SK-N-SH treated with all-trans-retinoic acid at 6 μM for 48 hours (cell line): Measurements from ENCODE around the gene TMC4.

Experiments used
- ATAC-seq: fragments of 200-7000 bp; cut with Tn5 transposase; 3 replicates; pipeline ENCODE4 v1.9.1; 2020; ENCODE audit warnings: mild to moderate bottlenecking, moderate library complexity
- ARNTL ChIP-seq: fragments of 450-650 bp; formaldehyde crosslinking; IDR thresholded peaks from 2 replicates; pipeline ENCODE4 v1.5.0; 2020; ENCODE audit warnings: low read depth, mild to moderate bottlenecking, moderate library complexity, borderline replicate concordance
- BACH2 ChIP-seq: fragments of 250-450 bp; sonication (Bioruptor Pico); IDR thresholded peaks from 2 replicates; pipeline ENCODE4 v1.9.0; 2021; ENCODE audit warnings: mild to moderate bottlenecking, borderline replicate concordance
- CSDC2 ChIP-seq: fragments of 250-450 bp; sonication (Bioruptor Pico); IDR thresholded peaks from 2 replicates; pipeline ENCODE4 v1.5.0; 2020; ENCODE audit warnings: mild to moderate bottlenecking, moderate library complexity
- GLIS3 ChIP-seq: fragments of 250-450 bp; sonication (Bioruptor Pico); IDR thresholded peaks from 2 replicates; pipeline ENCODE4 v1.5.0; 2020; ENCODE audit warnings: mild to moderate bottlenecking, moderate library complexity
- ISL1 ChIP-seq: fragments of 250-450 bp; sonication (Bioruptor Pico); IDR thresholded peaks from 2 replicates; pipeline ENCODE4 v2.1.2; 2022; ENCODE audit warnings: mild to moderate bottlenecking, moderate library complexity
- OSR1 ChIP-seq: fragments of 250-450 bp; sonication (Bioruptor Pico); IDR thresholded peaks from 2 replicates; pipeline ENCODE4 v1.8.0; 2022; ENCODE audit warnings: moderate library complexity, mild to moderate bottlenecking, inconsistent platforms
- PPARA ChIP-seq: fragments of 250-450 bp; sonication (Bioruptor Pico); IDR thresholded peaks from 2 replicates; pipeline ENCODE4 v1.5.0; 2020; ENCODE audit warnings: mild to moderate bottlenecking, borderline replicate concordance
- RARB ChIP-seq: fragments of 250-450 bp; sonication (Bioruptor Pico); IDR thresholded peaks from 2 replicates; pipeline ENCODE4 v1.8.0; 2021; ENCODE audit warnings: mild to moderate bottlenecking, moderate library complexity
- SNAI2 ChIP-seq: fragments of 250-450 bp; sonication (Bioruptor Pico); IDR thresholded peaks from 2 replicates; pipeline ENCODE4 v1.5.0; 2020; ENCODE audit warnings: mild to moderate bottlenecking, moderate library complexity
- TCF4 ChIP-seq: fragments of 250-450 bp; sonication (Bioruptor Pico); IDR thresholded peaks from 2 replicates; pipeline ENCODE4 v1.8.0; 2021; ENCODE audit warnings: mild to moderate bottlenecking, moderate library complexity, borderline replicate concordance
- TOX ChIP-seq: fragments of 250-450 bp; sonication (Bioruptor Pico); IDR thresholded peaks from 2 replicates; pipeline ENCODE4 v1.8.0; 2021; ENCODE audit warnings: mild to moderate bottlenecking, moderate library complexity, borderline replicate concordance
- ZC3H10 ChIP-seq: fragments of 250-450 bp; sonication (Bioruptor Pico); IDR thresholded peaks from 2 replicates; pipeline ENCODE4 v1.5.1; 2021; ENCODE audit warnings: mild to moderate bottlenecking, moderate library complexity
- ZFP3 ChIP-seq: fragments of 250-450 bp; sonication (Bioruptor Pico); IDR thresholded peaks from 2 replicates; pipeline ENCODE4 v1.5.0; 2020; ENCODE audit warnings: mild to moderate bottlenecking, moderate library complexity
- ZFP30 ChIP-seq: fragments of 450-650 bp; formaldehyde crosslinking; IDR thresholded peaks from 2 replicates; pipeline ENCODE4 v1.5.0; 2022; ENCODE audit warnings: mild to moderate bottlenecking, moderate library complexity
- ZNF565 ChIP-seq: fragments of 450-650 bp; formaldehyde crosslinking; conservative IDR thresholded peaks from 2 replicates; pipeline ENCODE4 v1.5.0; 2020; ENCODE audit warnings: low read depth, mild to moderate bottlenecking, moderate library complexity
- ZNF70 ChIP-seq: fragments of 450-650 bp; formaldehyde crosslinking; IDR thresholded peaks from 2 replicates; pipeline ENCODE4 v1.5.0; 2020; ENCODE audit warnings: mild to moderate bottlenecking, moderate library complexity
- ZNF8 ChIP-seq: fragments of 450-650 bp; formaldehyde crosslinking; IDR thresholded peaks from 2 replicates; pipeline ENCODE4 v1.5.0; 2020; ENCODE audit warnings: mild to moderate bottlenecking, moderate library complexity
- TF ChIP-seq, protein P1 (sequence below): fragments of 250-450 bp; sonication (Bioruptor Pico); IDR thresholded peaks from 2 replicates; pipeline ENCODE4 v1.5.0; 2020; ENCODE audit warnings: mild to moderate bottlenecking, moderate library complexity
- TF ChIP-seq, protein P2 (sequence below): fragments of 250-450 bp; sonication (Bioruptor Pico); IDR thresholded peaks from 2 replicates; pipeline ENCODE4 v1.5.1; 2020; ENCODE audit warnings: low read depth, mild to moderate bottlenecking, moderate library complexity
- TF ChIP-seq, protein P3 (sequence below): fragments of 250-450 bp; sonication (Bioruptor Pico); IDR thresholded peaks from 2 replicates; pipeline ENCODE4 v1.8.0; 2020; ENCODE audit warnings: mild to moderate bottlenecking, moderate library complexity, borderline replicate concordance
- TF ChIP-seq, protein P4 (sequence below): fragments of 250-450 bp; sonication (Bioruptor Pico); IDR thresholded peaks from 2 replicates; pipeline ENCODE4 v1.8.0; 2021; ENCODE audit warnings: low read depth, mild to moderate bottlenecking, moderate library complexity, borderline replicate concordance
- TF ChIP-seq, protein P5 (sequence below): fragments of 250-450 bp; sonication (Bioruptor Pico); IDR thresholded peaks from 2 replicates; pipeline ENCODE4 v1.5.1; 2021; ENCODE audit warnings: mild to moderate bottlenecking, moderate library complexity

TMC4 gene

DNA sequence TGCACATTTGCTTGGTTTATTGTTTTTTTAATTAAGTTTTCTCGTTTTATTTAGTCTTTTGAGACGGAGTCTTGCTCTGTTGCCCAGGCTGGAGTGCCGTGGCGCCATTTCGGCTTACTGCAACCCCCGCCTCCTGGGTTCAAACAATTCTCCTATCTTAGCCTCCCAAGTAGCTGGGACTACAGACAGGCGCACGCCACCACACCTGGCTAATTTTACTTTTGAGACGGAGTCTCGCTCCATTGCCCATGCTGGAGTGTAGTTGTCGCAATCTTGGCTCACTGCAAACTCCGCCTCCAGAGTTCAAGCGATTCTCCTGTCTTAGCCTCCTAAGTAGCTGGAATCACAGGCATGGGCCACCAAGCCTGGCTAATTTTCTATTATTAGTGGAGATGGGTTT lies 29.0 kb upstream of the TMC4 start:
- TF ChIP-seq, protein P1, sequence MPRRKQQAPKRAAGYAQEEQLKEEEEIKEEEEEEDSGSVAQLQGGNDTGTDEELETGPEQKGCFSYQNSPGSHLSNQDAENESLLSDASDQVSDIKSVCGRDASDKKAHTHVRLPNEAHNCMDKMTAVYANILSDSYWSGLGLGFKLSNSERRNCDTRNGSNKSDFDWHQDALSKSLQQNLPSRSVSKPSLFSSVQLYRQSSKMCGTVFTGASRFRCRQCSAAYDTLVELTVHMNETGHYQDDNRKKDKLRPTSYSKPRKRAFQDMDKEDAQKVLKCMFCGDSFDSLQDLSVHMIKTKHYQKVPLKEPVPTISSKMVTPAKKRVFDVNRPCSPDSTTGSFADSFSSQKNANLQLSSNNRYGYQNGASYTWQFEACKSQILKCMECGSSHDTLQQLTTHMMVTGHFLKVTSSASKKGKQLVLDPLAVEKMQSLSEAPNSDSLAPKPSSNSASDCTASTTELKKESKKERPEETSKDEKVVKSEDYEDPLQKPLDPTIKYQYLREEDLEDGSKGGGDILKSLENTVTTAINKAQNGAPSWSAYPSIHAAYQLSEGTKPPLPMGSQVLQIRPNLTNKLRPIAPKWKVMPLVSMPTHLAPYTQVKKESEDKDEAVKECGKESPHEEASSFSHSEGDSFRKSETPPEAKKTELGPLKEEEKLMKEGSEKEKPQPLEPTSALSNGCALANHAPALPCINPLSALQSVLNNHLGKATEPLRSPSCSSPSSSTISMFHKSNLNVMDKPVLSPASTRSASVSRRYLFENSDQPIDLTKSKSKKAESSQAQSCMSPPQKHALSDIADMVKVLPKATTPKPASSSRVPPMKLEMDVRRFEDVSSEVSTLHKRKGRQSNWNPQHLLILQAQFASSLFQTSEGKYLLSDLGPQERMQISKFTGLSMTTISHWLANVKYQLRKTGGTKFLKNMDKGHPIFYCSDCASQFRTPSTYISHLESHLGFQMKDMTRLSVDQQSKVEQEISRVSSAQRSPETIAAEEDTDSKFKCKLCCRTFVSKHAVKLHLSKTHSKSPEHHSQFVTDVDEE (CRISPR knock-in tag) = no peak
- TF ChIP-seq PPARA = no peak
- TF ChIP-seq ZFP30 = no peak
- TF ChIP-seq ZFP3 (CRISPR knock-in tag) = no peak
- TF ChIP-seq CSDC2 (CRISPR knock-in tag) = no peak
- no peak for TF ChIP-seq ARNTL (CRISPR knock-in tag)
- TF ChIP-seq ZNF8 (CRISPR knock-in tag) = no peak
- TF ChIP-seq, protein P2, sequence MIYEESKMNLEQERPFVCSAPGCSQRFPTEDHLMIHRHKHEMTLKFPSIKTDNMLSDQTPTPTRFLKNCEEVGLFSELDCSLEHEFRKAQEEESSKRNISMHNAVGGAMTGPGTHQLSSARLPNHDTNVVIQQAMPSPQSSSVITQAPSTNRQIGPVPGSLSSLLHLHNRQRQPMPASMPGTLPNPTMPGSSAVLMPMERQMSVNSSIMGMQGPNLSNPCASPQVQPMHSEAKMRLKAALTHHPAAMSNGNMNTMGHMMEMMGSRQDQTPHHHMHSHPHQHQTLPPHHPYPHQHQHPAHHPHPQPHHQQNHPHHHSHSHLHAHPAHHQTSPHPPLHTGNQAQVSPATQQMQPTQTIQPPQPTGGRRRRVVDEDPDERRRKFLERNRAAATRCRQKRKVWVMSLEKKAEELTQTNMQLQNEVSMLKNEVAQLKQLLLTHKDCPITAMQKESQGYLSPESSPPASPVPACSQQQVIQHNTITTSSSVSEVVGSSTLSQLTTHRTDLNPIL = no peak
- no peak for TF ChIP-seq ZNF70 (CRISPR knock-in tag)
- no peak for TF ChIP-seq TOX
- no peak for TF ChIP-seq ZNF565 (CRISPR knock-in tag)
- TF ChIP-seq, protein P3, sequence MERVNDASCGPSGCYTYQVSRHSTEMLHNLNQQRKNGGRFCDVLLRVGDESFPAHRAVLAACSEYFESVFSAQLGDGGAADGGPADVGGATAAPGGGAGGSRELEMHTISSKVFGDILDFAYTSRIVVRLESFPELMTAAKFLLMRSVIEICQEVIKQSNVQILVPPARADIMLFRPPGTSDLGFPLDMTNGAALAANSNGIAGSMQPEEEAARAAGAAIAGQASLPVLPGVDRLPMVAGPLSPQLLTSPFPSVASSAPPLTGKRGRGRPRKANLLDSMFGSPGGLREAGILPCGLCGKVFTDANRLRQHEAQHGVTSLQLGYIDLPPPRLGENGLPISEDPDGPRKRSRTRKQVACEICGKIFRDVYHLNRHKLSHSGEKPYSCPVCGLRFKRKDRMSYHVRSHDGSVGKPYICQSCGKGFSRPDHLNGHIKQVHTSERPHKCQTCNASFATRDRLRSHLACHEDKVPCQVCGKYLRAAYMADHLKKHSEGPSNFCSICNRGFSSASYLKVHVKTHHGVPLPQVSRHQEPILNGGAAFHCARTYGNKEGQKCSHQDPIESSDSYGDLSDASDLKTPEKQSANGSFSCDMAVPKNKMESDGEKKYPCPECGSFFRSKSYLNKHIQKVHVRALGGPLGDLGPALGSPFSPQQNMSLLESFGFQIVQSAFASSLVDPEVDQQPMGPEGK (CRISPR knock-in tag) = no peak
- no peak for TF ChIP-seq RARB
- TF ChIP-seq, protein P4, sequence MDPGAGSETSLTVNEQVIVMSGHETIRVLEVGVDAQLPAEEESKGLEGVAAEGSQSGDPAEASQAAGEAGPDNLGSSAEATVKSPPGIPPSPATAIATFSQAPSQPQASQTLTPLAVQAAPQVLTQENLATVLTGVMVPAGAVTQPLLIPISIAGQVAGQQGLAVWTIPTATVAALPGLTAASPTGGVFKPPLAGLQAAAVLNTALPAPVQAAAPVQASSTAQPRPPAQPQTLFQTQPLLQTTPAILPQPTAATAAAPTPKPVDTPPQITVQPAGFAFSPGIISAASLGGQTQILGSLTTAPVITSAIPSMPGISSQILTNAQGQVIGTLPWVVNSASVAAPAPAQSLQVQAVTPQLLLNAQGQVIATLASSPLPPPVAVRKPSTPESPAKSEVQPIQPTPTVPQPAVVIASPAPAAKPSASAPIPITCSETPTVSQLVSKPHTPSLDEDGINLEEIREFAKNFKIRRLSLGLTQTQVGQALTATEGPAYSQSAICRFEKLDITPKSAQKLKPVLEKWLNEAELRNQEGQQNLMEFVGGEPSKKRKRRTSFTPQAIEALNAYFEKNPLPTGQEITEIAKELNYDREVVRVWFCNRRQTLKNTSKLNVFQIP = no peak
- no peak for TF ChIP-seq ISL1 (CRISPR knock-in tag)
- TF ChIP-seq, protein P5, sequence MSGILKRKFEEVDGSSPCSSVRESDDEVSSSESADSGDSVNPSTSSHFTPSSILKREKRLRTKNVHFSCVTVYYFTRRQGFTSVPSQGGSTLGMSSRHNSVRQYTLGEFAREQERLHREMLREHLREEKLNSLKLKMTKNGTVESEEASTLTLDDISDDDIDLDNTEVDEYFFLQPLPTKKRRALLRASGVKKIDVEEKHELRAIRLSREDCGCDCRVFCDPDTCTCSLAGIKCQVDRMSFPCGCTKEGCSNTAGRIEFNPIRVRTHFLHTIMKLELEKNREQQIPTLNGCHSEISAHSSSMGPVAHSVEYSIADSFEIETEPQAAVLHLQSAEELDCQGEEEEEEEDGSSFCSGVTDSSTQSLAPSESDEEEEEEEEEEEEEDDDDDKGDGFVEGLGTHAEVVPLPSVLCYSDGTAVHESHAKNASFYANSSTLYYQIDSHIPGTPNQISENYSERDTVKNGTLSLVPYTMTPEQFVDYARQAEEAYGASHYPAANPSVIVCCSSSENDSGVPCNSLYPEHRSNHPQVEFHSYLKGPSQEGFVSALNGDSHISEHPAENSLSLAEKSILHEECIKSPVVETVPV (CRISPR knock-in tag) = no peak
- TF ChIP-seq TCF4 (CRISPR knock-in tag) = no peak
- TF ChIP-seq GLIS3 (CRISPR knock-in tag) = no peak
- TF ChIP-seq ZC3H10 (CRISPR knock-in tag) = no peak
- ATAC-seq = no peak

DNA sequence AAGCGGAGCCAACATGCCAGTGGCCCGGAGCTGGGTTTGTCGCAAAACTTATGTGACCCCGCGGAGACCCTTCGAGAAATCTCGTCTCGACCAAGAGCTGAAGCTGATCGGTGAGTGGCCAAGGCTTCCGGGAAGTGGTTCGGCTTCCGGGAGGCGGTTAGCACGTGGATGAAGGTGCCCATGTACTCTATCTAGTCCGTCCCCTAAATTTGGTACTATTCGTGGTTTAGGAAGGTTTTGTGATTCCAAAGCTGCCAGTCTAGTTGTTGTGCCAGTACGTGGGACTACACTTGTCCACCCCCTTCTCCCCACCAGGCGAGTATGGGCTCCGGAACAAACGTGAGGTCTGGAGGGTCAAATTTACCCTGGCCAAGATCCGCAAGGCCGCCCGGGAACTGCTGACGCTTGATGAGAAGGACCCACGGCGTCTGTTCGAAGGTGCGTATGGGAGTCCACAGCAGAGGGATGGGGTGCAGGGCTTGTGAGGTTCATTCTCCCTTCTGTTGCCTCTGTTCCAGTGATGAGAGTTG lies 28.3 kb upstream of the TMC4 start:
- ATAC-seq = no peak
- TF ChIP-seq GLIS3 (CRISPR knock-in tag) (no peak), ZC3H10 (CRISPR knock-in tag) (no peak), ARNTL (CRISPR knock-in tag) (no peak)
- TF ChIP-seq, all 23 proteins: peak for 0

DNA sequence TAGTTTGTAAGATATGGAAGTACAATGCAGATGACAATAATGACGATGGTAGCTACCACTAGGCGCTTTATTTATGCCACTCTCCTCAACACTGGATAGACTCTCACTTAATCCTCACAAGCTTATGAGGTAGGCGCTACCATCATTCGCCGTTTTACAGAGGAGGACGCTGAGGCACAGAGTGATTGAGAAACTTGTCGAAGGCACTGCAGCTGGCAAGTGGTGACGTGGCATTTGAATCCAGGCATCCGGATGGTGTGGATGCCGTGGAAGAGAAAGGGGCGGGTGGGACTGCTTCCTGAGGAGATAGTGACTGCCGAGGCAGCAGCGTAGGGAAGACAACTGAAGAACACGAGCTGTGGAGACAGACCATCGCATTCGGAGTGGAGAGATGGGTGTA lies 26.4 kb upstream of the TMC4 start:
- no peak for ATAC-seq
- no peak for TF ChIP-seq ZNF8 (CRISPR knock-in tag)
- no peak for TF ChIP-seq BACH2 (CRISPR knock-in tag)
- TF ChIP-seq, protein P1 (CRISPR knock-in tag) = no peak
- no peak for TF ChIP-seq TCF4 (CRISPR knock-in tag)
- TF ChIP-seq, protein P2 = no peak
- TF ChIP-seq ZFP30 = no peak
- no peak for TF ChIP-seq GLIS3 (CRISPR knock-in tag)
- TF ChIP-seq, protein P5 (CRISPR knock-in tag) = no peak
- TF ChIP-seq OSR1 = no peak
- TF ChIP-seq ZC3H10 (CRISPR knock-in tag) = no peak
- no peak for TF ChIP-seq ZNF70 (CRISPR knock-in tag)
- no peak for TF ChIP-seq ARNTL (CRISPR knock-in tag)
- no peak for TF ChIP-seq RARB
- TF ChIP-seq CSDC2 (CRISPR knock-in tag) = no peak
- TF ChIP-seq SNAI2 (CRISPR knock-in tag) = no peak
